ENCODE results near the gene CDH24.

DNA sequence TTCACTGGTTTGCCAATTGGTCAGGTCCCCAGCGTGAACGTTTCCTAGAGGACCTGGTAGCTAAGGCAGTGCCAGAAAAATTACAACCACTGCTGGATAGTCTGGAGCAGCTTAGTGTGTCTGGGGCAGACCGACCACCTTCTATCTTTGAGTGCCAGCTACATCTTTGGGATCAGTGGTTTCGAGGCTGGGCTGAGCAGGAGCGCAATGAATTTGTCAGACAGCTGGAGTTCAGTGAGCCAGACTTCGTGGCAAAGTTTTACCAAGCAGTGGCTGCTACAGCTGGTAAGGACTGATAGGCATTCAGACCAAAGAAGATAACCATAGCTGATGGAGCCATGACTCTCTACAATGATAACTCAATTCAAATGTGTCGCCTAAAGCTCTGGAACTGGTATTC is 40.5 kb upstream of the CDH24 start:
- TF ChIP-seq CTCF (IDR thresholded peaks at IDR 0.05) (no peak), EZH2 (IDR thresholded peaks at IDR 0.05) (no peak), EZH2phosphoT487 (IDR thresholded peaks at IDR 0.05) (no peak)
